NCI-H524 (cell line): Measurements from ENCODE around the gene ZNF598.
"Not testable (repeated sequence)": the region's sequence is repeated elsewhere in the genome, so short reads cannot be mapped to it uniquely, and the experiment has no call there.

Source experiments
- DNase-seq, 2 experiments: peaks; one replicate each; lab custom pipeline; 2025; lab: John Stamatoyannopoulos, UW

ZNF598 gene

GRCh38 chr16:2040041-2040786 is 30.6 kb upstream of the ZNF598 start:
- DNase-seq = no peak

DNA sequence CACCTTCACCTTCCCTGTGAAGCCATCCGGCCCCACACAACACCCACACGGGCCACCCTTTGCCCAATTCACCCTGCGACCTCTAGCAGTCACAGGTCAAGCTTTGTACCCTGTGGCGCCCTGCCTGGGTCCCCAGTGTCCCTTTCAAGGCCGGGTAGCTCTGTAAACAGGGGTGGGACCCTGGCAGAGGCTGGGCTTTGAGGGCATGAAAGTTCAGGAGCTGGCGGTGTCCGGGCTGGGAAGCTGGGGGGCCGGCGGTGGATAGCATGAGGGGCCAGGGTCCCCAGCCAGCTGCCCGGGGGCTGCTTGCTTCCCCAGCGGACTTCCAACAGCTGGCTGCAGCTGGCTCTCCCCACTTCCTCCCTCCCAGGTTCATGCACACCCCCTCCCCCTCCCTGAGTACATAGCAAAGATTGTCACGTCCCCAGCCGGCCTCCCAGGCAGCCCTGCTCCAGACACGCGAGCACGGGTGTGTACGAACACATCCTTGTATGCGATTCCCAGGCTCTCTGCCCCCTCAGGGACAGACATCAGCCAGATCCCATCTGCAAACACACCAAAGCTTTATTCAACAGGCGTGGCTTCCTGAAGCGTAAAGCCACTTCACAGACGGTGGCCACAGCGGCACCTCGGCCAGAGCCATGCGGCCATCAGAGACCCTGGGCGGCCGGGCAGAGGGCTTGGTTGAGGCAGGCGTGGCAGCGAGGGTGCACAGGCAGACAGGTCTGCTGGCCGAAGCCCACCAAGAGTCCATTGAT is 29.8 kb upstream of the ZNF598 start:
- DNase-seq = no peak

- no peak for DNase-seq
Observed at GRCh38 chr16:2038382-2039231, 29.0 kb upstream of the ZNF598 start.

DNA sequence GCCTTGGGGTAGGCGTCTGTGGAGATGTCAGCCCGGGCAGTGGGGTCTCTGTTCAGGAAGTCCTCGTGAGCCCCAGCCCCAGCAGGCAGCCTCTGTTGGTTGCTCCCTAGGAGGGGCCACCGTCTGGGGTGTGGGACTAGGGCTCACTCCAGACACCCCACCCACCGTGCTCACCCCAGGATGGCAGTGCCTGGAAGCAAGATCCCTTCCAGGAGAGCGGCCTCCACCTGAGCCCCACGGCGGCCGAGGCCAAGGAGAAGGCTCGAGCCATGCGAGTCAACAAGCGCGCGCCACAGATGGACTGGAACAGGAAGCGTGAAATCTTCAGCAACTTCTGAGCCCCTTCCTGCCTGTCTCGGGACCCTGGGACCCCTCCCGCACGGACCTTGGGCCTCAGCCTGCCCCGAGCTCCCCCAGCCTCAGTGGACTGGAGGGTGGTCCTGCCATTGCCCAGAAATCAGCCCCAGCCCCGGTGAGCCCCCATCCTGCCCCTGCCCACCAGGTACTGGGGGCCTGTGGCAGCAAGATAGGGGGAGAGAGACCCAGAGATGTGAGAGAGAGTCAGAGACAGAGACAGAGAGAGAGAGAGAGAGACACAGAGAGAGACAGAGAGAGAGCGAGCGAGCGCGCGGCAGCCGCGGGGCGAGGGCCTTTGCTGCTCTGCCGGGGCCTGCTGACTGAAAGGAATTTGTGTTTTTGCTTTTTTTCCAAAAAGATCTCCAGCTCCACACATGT is 28.2 kb upstream of the ZNF598 start:
- DNase-seq = no peak

- DNase-seq = no peak
Observed at GRCh38 chr16:2037115-2037514, 27.5 kb upstream of the ZNF598 start.

DNA sequence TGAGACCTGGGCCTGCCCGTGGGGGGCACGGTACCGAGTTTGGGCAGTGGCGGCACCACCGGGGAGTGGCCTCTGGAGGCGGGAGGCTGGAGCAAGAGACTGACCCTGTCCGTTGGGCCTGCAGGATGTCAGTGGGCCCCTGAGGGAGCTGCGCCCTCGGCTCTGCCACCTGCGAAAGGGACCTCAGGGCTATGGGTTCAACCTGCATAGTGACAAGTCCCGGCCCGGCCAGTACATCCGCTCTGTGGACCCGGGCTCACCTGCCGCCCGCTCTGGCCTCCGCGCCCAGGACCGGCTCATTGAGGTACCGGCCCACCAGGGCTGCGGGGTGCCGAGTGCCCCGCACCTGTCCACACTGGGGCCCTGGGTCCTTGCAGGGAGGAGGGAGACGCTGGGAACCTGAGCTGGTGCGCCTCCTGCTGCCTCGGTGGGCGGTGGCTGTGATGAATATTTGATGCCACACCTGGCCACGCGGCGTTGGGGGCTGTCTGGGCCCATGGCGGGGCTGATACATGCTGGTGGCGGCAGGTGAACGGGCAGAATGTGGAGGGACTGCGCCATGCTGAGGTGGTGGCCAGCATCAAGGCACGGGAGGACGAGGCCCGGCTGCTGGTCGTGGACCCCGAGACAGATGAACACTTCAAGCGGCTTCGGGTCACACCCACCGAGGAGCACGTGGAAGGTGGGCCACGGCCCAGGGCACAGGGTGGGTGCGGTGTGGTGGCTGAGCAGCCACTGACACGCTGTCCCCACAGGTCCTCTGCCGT is 26.8 kb upstream of the ZNF598 start:
- no peak for DNase-seq

- peak in 1 of 2 experiments; percentile 50 for DNase-seq
Observed at GRCh38 chr16:2035431-2036199, 26.0 kb upstream of the ZNF598 start.

DNA sequence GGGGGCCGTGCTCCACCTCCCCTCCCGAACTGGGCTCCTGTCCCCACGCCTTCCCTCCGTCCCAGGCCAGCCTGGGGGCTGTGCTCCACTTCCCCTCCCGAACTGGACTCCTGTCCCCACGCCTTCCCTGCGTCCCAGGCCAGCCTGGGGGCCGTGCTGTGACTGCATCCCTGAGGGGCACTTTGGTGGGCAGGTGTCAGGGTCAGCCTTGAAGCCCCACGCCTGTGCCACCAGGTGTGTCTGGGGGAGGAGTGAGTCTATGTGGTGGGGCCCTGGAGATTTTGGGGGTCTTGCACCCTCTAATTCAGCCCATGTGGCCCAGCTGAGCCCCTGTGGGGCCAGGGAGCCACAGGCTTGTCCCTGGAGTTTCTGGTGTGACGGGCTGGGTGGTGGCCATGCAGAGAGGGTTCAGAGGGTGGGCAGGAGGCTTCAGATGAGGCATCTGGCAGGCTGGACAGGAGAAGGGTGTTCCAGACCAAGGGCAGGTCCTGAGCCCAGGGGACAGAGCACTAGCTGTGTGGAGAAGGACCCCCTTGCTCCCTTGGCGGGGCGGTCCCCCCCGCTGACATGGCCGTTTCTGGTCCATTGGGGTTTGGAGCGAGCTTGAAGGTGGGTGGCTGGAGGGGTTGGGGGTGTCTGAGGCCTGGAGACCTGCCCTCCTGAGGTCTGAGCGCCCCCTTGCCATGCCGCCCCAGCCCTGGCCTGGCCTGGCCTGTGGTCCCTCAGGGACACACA is 25.2 kb upstream of the ZNF598 start:
- no peak for DNase-seq

DNA sequence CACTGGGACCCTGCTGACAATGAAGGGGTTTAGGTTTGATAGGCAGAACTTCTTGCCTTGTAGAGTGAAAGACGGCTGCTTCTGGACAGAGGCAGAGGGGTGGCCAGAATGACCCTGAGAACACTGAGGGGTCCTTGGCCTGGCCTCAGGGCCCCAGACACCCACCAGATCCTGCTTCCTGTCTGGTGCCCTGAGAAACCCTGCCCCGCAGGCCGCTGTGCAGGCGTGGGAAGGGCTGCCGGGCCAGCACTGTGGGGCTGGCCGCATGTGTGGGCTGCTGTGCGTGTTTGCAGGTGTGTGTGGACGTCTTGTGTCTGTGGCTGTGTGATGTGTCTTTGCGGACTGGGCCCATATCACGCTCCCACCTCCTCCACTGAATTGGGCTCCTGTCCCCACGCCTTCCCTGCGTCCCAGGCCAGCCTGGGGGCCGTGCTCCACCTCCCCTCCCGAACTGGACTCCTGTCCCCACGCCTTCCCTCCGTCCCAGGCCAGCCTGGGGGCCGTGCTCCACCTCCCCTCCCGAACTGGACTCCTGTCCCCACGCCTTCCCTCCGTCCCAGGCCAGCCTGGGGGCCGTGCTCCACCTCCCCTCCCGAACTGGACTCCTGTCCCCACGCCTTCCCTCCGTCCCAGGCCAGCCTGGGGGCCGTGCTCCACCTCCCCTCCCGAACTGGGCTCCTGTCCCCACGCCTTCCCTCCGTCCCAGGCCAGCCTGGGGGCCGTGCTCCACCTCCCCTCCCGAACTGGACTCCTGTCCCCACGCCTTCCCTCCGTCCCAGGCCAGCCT is 24.5 kb upstream of the ZNF598 start:
- DNase-seq = not testable (repeated sequence)

- no peak for DNase-seq
Observed at GRCh38 chr16:2033057-2033908, 23.7 kb upstream of the ZNF598 start.

- DNase-seq = no peak
Observed at GRCh38 chr16:2032285-2033056, 22.9 kb upstream of the ZNF598 start.

GRCh38 chr16:2031081-2031577 is 21.5 kb upstream of the ZNF598 start:
- DNase-seq = no peak

GRCh38 chr16:2030036-2030435 is 20.4 kb upstream of the ZNF598 start:
- DNase-seq = no peak

DNA sequence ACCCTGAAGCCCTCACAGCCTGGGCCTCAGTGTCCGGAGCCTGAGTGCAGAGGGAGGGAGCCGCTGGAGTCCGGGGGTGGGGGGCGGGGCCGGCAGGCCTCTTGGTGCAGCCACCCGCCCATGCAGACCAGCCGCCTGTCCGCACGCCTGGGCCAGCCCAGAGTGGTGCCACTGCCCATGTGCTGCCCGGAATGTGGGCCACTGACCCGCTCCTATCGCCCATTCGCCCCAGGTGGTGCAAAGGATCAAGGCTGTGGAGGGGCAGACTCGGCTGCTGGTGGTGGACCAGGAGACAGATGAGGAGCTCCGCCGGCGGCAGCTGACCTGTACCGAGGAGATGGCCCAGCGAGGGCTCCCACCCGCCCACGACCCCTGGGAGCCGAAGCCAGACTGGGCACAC is 19.7 kb upstream of the ZNF598 start:
- DNase-seq = no peak

GRCh38 chr16:2028620-2029220 is 19.1 kb upstream of the ZNF598 start:
- no peak for DNase-seq

DNA sequence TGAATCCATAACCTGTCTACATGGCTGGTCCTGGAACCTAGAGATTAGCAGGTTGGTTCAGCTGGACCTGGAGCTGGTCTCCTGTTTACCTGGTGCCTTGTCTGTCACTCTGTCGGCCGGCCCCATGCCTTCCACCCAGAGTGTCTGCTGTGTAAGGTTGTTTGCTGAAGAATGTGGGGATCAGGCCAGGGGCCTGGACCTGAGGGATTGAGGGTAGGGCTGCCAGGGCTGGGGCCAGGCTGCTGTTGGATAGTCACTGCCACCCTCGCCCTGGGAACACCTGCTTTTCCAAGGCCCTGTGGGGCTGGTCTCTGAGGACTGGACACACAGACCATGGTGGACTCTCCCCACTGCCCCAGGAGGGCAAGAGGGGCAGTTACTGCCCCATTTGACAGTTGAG is 18.5 kb upstream of the ZNF598 start:
- DNase-seq = no peak
